ENCODE results near the gene TUBGCP3.

TUBGCP3 gene

DNA sequence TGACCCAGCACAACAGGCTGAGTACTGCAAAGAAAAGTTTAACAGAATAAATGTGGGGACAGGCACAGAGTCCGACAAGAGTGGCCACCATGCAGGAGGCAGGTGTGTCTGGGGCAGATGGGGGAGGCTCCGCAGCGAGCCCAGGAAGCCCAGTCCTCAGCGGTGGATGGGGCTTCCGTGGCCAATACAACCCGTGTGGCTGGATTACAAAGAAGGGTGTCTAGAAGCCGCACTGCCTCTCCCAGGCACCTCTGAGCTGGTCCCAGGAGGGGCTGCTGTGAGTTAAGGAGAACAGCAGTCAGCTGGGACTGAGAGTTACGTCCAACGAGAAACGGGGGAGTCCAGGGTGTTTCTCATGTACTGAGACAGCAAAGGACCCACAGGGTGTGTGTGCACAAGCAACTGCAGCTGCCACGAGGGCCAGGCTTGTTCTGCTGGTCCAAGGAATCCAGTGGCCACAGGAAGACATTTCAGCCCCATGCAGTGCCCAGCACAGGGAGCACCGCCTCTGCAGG lies 141.5 kb downstream of the TUBGCP3 start:
- no peak for DNase-seq
- no peak for ATAC-seq
- Mint-ChIP-seq H3K27ac (no peak overlapping the region), H3K4me1 (no peaks in the 10 kb centered on the region), H3K4me3 (no peak overlapping the region), H3K36me3 (ENCODE audit: low read depth) (no peaks in the 10 kb centered on the region), H3K27me3 (peaks cover 21% of the 10 kb centered on the region), H3K9me3 (no peaks in the 10 kb centered on the region)

DNA sequence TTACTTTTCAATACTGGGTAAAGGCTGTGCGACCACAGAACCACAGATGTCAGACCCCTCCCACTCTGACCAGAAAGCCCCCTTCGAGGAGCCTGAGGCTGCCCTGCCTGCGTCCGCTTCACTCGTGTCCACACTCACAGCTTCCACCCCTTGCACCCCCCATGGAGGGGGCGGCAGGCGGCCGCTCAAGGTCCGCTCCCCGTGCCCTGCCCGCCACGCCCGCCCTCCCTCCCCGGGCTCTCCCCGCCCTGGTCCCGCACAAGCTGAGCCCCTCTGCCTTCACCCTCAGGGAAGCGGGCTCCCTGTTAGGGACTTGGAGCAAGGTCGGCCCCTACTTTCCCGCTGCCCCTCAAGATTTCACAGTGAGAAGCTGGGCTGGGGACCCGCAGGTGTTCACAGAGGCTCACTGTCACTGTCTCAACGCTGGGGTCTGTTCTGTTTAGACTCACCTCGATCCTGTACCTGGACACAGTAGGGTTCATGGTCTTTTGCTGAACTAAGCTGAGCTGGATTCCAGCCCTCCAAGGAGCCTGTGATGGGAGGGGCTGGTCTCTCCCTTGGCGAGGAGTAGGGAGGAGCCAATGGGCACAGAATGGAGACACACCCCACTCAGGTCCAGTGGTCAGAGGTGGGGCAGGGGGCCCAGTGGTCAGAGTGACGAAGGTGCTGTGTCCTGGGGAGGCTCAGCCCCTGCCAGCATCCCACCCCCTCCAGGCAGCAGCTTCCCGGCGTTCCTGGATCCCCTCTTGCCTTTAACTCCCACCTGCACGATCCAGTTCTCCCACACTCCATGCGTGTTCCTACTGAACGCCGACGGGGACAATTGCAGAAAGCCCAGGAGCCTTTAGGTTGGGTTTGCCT lies 142.3 kb downstream of the TUBGCP3 start:
- no peak for ATAC-seq
- no peak overlapping the region for H3K27ac Mint-ChIP-seq

DNA sequence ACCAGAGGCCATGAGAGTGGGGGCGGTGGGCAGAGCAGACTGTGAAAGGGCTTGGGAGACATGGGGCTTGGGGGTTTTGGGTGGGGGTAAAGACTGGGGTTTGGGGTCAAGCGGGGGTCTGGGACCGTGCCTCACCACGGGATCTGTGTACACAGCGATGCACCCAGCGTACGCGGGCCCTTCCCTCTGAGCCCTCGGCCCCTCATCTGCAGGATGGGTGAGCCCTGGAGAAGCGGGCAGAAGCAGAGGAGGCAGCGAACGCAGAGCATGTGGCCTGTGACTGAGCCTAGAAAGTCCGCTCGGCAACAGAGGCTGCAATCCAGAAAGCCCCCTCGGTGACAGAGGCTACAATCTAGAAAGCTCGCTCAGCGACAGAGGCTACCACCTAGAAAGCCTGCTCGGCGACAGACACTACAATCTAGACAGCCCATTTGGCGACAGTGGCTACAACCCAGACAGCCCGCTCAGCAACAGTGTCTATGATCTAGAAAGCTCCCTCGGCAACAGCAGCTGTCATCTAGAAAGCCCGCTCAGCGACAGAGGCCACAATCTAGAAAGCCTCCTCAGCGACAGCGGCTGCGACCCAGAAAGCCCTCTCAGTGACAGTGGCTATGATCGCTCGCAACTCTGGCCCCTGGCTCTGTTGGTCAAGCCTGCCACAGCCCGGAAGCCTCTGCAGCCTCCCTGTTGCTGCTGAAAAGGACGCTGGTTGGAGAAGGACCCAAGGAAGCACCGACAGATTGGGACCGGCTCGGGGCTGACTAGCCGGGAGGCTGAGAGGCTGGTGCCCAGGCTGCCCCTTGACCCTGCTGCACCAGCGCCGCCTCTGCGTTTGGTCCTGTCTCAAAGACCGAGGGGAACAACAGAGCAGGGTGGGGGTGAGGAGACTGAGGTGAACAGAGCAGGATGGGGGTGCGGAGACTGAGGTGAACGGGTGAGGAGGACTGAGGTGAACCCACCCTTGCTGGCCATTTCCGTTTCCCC lies 143.2 kb downstream of the TUBGCP3 start:
- Mint-ChIP-seq H3K4me3 (no peak overlapping the region), H3K4me1 (no peaks in the 10 kb centered on the region), H3K36me3 (ENCODE audit: low read depth) (no peaks in the 10 kb centered on the region), H3K27me3 (peaks cover 30% of the 10 kb centered on the region), H3K27ac (no peak overlapping the region), H3K9me3 (no peaks in the 10 kb centered on the region)
- no peak for DNase-seq
- ATAC-seq, result no peak

More for the DNA sequence above, 142.3 kb downstream of the TUBGCP3 start:
- no peak for DNase-seq
- Mint-ChIP-seq H3K27me3 (peaks cover 25% of the 10 kb centered on the region), H3K4me3 (no peak overlapping the region), H3K9me3 (no peaks in the 10 kb centered on the region), H3K36me3 (ENCODE audit: low read depth) (no peaks in the 10 kb centered on the region), H3K4me1 (no peaks in the 10 kb centered on the region)

DNA sequence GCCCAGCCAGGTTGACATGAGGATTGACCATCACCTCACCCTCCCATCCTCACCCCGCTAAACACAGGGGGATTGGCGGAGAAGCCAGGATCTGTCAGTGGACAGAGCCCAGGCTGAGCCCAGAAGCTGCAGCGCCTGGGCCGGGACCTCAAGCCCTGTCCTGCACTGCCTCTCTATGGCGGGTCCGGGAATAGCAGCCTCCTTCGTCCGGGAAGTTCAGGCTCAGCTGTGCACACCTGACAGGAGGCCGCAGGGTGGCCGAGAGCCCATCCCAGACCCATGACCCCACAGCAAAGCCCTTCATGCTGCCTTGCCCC lies 144.0 kb downstream of the TUBGCP3 start:
- H3K4me3 Mint-ChIP-seq, result no peak overlapping the region
- no peak overlapping the region for H3K27ac Mint-ChIP-seq
- H3K4me1 Mint-ChIP-seq, result no peaks in the 10 kb centered on the region
- H3K9me3 Mint-ChIP-seq, result no peaks in the 10 kb centered on the region
- H3K27me3 Mint-ChIP-seq, result peaks cover 26% of the 10 kb centered on the region
- peak; percentile 70 for DNase-seq
- peak; percentile 57 for ATAC-seq
- no peaks in the 10 kb centered on the region for H3K36me3 Mint-ChIP-seq (ENCODE audit: low read depth)

DNA sequence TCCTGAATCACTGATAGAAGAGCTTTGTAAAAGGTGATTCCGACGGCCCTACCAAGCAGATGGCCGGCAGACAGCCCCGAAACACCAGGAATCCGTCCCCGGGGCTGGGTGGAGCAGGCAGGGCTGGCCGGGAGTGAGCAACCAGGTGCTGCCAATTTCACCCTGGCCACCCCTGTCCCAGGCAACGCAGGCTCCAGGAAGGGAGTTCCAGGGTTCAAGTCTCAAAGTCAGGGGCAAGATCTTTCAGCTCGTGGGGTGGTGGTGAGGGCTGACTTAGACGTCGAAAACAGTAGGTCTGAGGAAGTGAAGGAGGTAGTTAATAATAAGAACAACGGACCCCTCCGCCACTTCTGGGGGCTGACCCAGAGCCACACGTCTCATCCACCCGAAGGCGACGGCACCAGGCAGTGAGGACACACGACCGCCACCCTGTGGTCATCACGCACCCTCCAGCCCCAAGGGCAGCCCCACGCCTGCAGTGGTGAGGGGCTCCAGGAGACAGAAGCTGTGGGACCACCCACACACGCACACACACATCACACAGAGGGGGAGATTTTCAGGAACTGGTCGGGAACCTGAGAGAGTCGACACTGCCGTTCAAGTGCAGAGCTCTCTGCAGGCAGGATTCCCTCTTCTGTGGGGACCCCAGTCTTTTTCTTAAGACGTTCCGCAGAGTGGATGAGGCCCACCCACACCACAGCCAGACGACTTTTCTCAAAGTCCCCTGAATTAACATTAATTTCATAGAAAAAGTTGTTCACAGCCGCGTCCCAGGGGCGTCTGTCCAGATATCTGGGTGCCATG lies 144.6 kb downstream of the TUBGCP3 start:
- Mint-ChIP-seq H3K36me3 (ENCODE audit: low read depth) (no peaks in the 10 kb centered on the region), H3K4me1 (no peaks in the 10 kb centered on the region), H3K27ac (no peak overlapping the region), H3K9me3 (peaks cover 5% of the 10 kb centered on the region), H3K4me3 (no peak overlapping the region), H3K27me3 (peaks cover 26% of the 10 kb centered on the region)
- DNase-seq (peak; percentile 13), ATAC-seq (no peak)

DNA sequence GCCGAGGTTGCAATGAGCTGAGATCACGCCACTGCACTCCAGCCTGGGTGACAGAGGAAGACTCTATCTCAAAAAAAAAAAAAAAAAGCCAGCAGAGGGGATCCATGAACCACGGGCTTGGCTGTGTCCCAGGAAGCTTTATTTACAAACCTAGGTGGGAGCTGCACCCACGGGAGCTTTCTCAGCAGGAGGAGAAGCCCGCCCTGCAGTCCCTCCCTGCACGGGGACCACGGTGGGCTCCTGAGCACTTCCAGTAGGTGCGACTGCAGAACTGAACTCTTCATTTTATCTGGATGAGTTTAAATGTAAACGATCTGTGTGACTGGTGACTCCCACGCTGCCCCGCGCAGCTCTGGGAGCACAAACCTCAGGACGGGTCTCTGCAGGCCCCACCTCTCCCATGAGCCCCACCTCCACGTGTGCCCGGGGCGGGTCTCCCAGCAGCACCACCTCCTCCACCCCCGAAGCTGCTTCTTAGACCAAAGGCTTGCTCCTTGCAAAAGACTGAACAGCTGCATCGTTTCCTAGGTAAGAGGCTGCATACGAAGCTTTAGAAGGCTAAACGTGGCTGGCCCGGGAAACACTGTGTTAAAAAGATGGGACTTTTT lies 145.4 kb downstream of the TUBGCP3 start:
- peaks cover 10% of the 10 kb centered on the region for H3K9me3 Mint-ChIP-seq
- no peak overlapping the region for H3K27ac Mint-ChIP-seq
- H3K36me3 Mint-ChIP-seq (ENCODE audit: low read depth), result no peaks in the 10 kb centered on the region

DNA sequence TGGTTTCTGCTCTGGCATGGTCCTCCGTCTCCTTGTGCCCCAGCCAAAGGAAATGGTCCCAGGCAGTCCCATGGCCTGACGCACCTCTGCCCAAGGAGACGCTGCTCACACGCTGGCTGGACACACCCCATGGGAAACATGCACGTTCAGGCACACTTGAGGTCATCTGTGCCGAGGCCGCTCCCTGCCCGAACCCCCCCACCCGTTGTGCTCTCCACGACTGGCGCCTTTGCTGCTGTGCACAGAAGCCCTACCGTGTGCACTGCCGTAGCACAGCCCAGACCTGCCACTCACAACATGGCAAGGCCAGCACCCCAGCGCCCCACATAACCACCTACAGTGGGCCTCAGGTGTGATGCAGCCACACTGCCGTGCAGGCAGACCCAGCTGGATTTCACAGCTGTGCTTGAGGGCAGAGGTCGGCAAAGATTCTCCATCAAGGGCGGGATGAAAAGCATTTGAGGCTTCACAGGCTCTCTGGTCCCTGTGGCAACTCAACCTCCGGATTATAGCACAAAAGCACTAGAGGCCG lies 146.1 kb downstream of the TUBGCP3 start:
- no peaks in the 10 kb centered on the region for H3K36me3 Mint-ChIP-seq (ENCODE audit: low read depth)
- peaks cover 10% of the 10 kb centered on the region for H3K9me3 Mint-ChIP-seq
- ATAC-seq (no peak), DNase-seq (no peak)
- H3K27me3 Mint-ChIP-seq, result peaks cover 26% of the 10 kb centered on the region
- no peaks in the 10 kb centered on the region for H3K4me1 Mint-ChIP-seq
- H3K27ac Mint-ChIP-seq, result no peak overlapping the region
- H3K4me3 Mint-ChIP-seq, result no peak overlapping the region

More for the DNA sequence above, 145.4 kb downstream of the TUBGCP3 start:
- Mint-ChIP-seq H3K27me3 (peaks cover 26% of the 10 kb centered on the region), H3K4me1 (no peaks in the 10 kb centered on the region), H3K4me3 (no peak overlapping the region)
- no peak for ATAC-seq
- DNase-seq, result no peak

DNA sequence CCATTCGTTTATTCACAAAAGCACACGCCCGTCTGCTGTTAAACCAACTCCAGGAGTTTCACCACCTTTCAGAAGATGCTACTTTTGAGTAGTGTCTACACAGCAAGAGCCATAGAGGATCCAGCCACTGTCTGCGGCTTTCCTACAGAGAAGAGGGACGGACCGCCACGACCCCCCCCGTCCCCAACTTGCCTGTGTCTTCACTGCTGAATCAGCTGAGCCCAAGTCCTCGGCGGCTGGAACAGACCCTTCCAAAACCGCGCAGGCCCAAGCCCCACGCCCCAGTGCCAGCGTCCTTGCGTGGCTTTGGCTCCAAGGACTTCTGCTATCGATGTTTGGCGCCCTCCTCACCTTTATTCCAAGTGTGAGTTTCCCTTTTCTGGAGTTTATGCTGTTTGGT lies 146.7 kb downstream of the TUBGCP3 start:
- no peak for DNase-seq
- no peak for ATAC-seq
- Mint-ChIP-seq H3K36me3 (ENCODE audit: low read depth) (no peaks in the 10 kb centered on the region), H3K4me1 (no peaks in the 10 kb centered on the region), H3K9me3 (peaks cover 10% of the 10 kb centered on the region), H3K4me3 (no peak overlapping the region), H3K27me3 (peaks cover 26% of the 10 kb centered on the region), H3K27ac (no peak overlapping the region)

DNA sequence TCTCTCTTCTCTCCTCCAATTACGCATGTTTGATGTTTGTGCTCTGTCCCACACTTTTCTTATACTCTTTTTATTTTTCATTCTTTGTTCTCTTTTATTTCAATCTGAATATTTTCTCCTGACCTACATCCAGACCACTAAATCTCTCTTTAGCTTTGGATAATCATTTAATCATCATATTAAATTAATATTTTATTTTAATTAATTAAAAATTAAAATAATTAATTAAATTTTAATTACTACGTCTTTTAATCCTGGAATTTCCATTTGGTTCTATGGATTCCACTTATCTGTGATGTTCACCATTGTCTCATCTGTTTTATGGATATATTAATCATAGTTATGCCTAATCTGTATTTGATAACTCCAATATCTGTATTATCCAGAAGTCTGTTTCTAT lies 149.4 kb downstream of the TUBGCP3 start:
- H3K27me3 Mint-ChIP-seq, result peaks cover 19% of the 10 kb centered on the region
- H3K9me3 Mint-ChIP-seq, result peaks cover 10% of the 10 kb centered on the region
- H3K36me3 Mint-ChIP-seq (ENCODE audit: low read depth), result no peaks in the 10 kb centered on the region
- no peaks in the 10 kb centered on the region for H3K4me1 Mint-ChIP-seq
- no peak overlapping the region for H3K4me3 Mint-ChIP-seq
- ATAC-seq (no peak), DNase-seq (no peak)
- no peak overlapping the region for H3K27ac Mint-ChIP-seq

DNA sequence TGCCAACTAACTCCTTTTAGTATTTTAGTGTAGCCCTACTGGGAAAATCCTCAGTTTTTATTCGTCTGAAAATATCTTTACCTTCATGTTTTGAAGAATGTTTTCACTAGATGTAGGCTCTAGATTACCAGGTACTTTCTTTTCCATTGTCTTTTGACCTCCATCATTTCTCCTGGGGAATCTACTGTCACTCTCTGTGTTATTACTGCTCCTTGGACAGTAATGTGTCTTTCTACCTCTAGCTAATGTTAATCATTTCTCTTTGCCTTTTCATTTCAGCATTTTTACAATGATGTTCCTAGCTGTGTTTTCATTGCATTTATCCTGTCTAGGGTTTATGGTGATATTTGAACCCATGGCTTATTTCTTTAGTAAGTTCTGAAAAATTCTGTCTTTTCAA lies 149.9 kb downstream of the TUBGCP3 start:
- Mint-ChIP-seq H3K27me3 (peaks cover 15% of the 10 kb centered on the region), H3K4me3 (no peak overlapping the region), H3K4me1 (no peaks in the 10 kb centered on the region), H3K36me3 (ENCODE audit: low read depth) (no peaks in the 10 kb centered on the region), H3K9me3 (peaks cover 10% of the 10 kb centered on the region), H3K27ac (no peak overlapping the region)
- ATAC-seq (no peak), DNase-seq (no peak)

DNA sequence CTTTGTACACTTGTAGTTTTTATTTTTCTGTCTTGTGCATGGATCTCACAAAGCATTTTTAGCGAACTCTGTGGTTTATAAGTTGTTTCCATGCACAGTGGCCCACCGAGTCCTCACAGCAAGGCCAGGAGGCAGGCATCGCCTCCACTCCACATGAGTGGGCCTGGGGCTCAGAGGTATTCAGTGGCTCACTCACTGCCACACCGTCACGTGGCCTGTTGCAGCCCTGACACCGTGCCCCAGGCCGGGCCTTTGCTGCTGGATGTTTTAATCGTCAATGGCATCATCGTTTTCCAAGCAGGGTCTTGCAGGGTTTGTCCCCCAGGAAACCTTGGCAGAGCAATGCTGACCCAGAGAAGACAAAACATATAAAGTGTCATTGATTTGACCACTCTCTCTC lies 152.0 kb downstream of the TUBGCP3 start:
- no peaks in the 10 kb centered on the region for H3K36me3 Mint-ChIP-seq (ENCODE audit: low read depth)
- no peak for DNase-seq
- H3K9me3 Mint-ChIP-seq, result peaks cover 13% of the 10 kb centered on the region
- H3K4me1 Mint-ChIP-seq, result no peaks in the 10 kb centered on the region
- no peak overlapping the region for H3K4me3 Mint-ChIP-seq
- no peak for ATAC-seq
- H3K27ac Mint-ChIP-seq, result no peak overlapping the region
- H3K27me3 Mint-ChIP-seq, result peaks cover 6% of the 10 kb centered on the region

All from activated naive CD8-positive, alpha-beta T cell treated with anti-CD3 and anti-CD28 coated beads, Interleukin-2, amount 50 U/mL, for 24 hours (primary cell).